Peyer's patch (tissue), 4 donors: Measurements from ENCODE around the gene KLHL18.

Experiments
- POLR2A ChIP-seq, 2 donors: fragments of 450-650 bp; IDR thresholded peaks; one replicate each; pipeline ENCODE4 v1.5.1; 2017; ENCODE audit warnings: antibody characterized with exemption in 2 of 2, mild to moderate bottlenecking in 2 of 2, moderate library complexity in 2 of 2
- TF ChIP-seq, protein P1 (sequence below), 6 experiments: fragments of 450-650 bp in 4 of 6; fragments of 200-600 bp in 2 of 6; sonication (generic) in 1 of 6; IDR thresholded peaks; one replicate each; pipeline ENCODE4 v1.5.1; 2017 to 2019; ENCODE audit warnings: antibody characterized with exemption in 6 of 6, mild to moderate bottlenecking in 3 of 6, moderate library complexity in 1 of 6

DNA sequence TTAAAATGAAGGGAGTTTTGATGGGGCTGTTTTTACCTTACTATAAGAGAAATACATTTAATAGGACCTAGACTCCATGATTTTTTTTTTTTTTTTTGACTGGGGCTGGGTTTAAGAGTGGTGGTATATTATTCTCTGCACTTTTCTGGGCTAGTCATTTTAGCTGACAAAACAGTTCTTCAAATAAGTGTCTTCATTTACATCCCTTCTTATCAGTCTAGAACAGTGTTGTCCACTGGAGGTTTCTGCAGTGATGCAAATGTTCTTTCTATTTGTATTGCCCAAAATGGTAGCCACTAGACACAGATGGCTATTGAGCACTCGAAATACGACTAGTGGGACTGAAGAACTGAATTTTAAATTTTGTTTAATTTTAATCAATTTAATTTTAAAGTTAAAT, 37.2 kb downstream of the KLHL18 start:
- TF ChIP-seq, protein P1, sequence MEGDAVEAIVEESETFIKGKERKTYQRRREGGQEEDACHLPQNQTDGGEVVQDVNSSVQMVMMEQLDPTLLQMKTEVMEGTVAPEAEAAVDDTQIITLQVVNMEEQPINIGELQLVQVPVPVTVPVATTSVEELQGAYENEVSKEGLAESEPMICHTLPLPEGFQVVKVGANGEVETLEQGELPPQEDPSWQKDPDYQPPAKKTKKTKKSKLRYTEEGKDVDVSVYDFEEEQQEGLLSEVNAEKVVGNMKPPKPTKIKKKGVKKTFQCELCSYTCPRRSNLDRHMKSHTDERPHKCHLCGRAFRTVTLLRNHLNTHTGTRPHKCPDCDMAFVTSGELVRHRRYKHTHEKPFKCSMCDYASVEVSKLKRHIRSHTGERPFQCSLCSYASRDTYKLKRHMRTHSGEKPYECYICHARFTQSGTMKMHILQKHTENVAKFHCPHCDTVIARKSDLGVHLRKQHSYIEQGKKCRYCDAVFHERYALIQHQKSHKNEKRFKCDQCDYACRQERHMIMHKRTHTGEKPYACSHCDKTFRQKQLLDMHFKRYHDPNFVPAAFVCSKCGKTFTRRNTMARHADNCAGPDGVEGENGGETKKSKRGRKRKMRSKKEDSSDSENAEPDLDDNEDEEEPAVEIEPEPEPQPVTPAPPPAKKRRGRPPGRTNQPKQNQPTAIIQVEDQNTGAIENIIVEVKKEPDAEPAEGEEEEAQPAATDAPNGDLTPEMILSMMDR (IDR thresholded peaks at IDR 0.05): no peak
- no peak for TF ChIP-seq POLR2A (IDR thresholded peaks at IDR 0.05)
